Thyroid gland (tissue), 4 donors: ENCODE measurements around the gene WDFY1. TPM values are rescaled to one million over a fixed set of nuclear protein-coding genes. Genes with fewer than 3 reads are reported as not detected.

ENCODE experiments used
- DNase-seq, 2 donors: peaks; one replicate each; pipeline ENCODE4 v3.0.0-alpha.2; 2019
- H3K27ac ChIP-seq, 3 donors: fragments of 200-600 bp; sonication (generic); 1 replicate in 2 of 3; 2 replicates in 1 of 3; pipeline ENCODE4 v1.5.1; 2016 to 2019; ENCODE audit warnings: mild to moderate bottlenecking in 1 of 3, moderate library complexity in 1 of 3
- H3K27me3 ChIP-seq: fragments of 200-600 bp; sonication (generic); one replicate; pipeline ENCODE4 v1.5.1; 2019
- H3K36me3 ChIP-seq, 2 donors: fragments of 200-600 bp; sonication (generic); one replicate each; pipeline ENCODE4 v1.5.1; 2016 to 2019
- H3K4me1 ChIP-seq, 2 donors: fragments of 200-600 bp; sonication (generic); one replicate each; pipeline ENCODE4 v1.5.1; 2017 to 2019
- H3K4me3 ChIP-seq, 3 donors: fragments of 200-600 bp; sonication (generic); replicated peaks in 1 of 3; 1 replicate in 2 of 3; 2 replicates in 1 of 3; pipeline ENCODE4 v1.5.1; 2016; ENCODE audit warnings: mild to moderate bottlenecking in 1 of 3
- H3K9me3 ChIP-seq: fragments of 200-600 bp; sonication (generic); one replicate; pipeline ENCODE4 v1.5.1; 2017
- POLR2A ChIP-seq, 2 donors: fragments of 450-650 bp; IDR thresholded peaks; one replicate each; pipeline ENCODE4 v1.6.1; 2017; ENCODE audit warnings: antibody characterized with exemption in 2 of 2, mild to moderate bottlenecking in 2 of 2, moderate library complexity in 1 of 2
- WGBS, 2 donors: methylation state at CpG; one replicate each; pipeline ENCODE4 v1.1.5; 2017; 5-methylcytosine and 5-hydroxymethylcytosine counted together
- intact Hi-C: fragments of 100-400 bp; cut with DNase I; formaldehyde crosslinking; loops from one replicate; pipeline ENCODE4 v1.15.1; 2023
- total RNA-seq, 4 donors: library from RNA; depleted of rRNA; stranded (reverse); fragments of >200 nt; gene quantifications; one replicate each; pipeline ENCODE4 v1.2.3, GENCODE V29; 2016
- TF ChIP-seq, protein P1 (sequence below), 6 experiments: fragments of 200-600 bp in 3 of 6; fragments of 450-650 bp in 3 of 6; sonication (generic) in 3 of 6; IDR thresholded peaks; one replicate each; pipeline ENCODE4 v1.5.1; 2016 to 2019; ENCODE audit warnings: antibody characterized with exemption in 6 of 6, mild to moderate bottlenecking in 2 of 6, inconsistent platforms in 1 of 6, moderate library complexity in 1 of 6

Gene WDFY1, protein sequence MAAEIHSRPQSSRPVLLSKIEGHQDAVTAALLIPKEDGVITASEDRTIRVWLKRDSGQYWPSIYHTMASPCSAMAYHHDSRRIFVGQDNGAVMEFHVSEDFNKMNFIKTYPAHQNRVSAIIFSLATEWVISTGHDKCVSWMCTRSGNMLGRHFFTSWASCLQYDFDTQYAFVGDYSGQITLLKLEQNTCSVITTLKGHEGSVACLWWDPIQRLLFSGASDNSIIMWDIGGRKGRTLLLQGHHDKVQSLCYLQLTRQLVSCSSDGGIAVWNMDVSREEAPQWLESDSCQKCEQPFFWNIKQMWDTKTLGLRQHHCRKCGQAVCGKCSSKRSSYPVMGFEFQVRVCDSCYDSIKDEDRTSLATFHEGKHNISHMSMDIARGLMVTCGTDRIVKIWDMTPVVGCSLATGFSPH
- 10 to 100 TPM; 49.4 to 87.7 (median 59.6) TPM for total RNA-seq

DNA sequence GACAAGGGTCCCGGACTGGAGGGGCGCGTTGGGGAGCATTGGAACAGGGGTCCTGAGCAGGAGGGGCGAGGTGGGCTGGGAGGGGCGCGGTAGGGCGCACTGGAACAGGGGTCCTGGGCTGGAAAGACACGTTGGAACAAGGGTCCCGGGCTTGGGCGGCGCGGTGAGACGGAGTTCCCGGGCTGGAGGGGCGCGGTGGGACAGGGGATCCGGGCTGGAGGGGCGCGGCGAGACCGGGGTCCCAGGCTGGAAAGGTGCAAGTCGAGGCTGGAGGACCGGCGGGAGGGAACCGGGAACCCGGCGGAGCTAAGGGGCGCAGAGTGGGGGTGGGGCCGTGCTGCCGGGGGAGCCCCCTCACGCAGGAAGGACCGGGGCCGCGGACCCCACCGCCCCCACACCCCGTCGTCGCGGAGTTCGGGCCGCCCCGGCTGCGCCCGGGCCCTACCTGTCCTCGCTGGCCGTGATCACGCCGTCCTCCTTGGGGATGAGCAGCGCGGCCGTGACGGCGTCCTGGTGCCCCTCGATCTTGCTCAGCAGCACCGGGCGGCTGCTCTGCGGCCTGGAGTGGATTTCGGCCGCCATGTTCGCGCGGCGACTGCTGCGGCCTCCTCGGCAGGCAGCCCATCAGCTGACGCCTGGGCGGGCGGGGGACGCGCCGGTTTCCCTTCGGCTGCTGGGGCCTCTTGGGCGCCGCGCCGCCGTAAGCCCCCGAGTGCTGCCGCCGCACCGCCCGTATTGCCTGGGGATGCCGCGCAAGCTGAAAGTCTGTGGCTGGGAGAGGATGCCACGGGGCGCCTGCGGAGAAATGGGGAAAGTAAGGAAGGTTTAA is at the start of gene WDFY1:
Gene WDFY1, minus strand, starts transcription at position 633 of the 829 bp plus-strand sequence. Its CDS starts 51 bp downstream, at position 582.
- peak; percentile 87 to 91 for DNase-seq
- Histone ChIP-seq H3K27me3 (no peaks in the 10 kb centered on the region), H3K36me3 (no peaks in the 10 kb centered on the region), H3K27ac (peak within 1 kb of the TSS; percentile 87 to 98 (median 95)), H3K9me3 (no peaks in the 10 kb centered on the region), H3K4me3 (peak within 1 kb of the TSS; percentile 91 to 96 (median 95)), H3K4me1 (peaks cover 12 to 37% of the 10 kb centered on the region in 2 donors)
- intact Hi-C loops, result no loop called here
- TF ChIP-seq, protein P1, sequence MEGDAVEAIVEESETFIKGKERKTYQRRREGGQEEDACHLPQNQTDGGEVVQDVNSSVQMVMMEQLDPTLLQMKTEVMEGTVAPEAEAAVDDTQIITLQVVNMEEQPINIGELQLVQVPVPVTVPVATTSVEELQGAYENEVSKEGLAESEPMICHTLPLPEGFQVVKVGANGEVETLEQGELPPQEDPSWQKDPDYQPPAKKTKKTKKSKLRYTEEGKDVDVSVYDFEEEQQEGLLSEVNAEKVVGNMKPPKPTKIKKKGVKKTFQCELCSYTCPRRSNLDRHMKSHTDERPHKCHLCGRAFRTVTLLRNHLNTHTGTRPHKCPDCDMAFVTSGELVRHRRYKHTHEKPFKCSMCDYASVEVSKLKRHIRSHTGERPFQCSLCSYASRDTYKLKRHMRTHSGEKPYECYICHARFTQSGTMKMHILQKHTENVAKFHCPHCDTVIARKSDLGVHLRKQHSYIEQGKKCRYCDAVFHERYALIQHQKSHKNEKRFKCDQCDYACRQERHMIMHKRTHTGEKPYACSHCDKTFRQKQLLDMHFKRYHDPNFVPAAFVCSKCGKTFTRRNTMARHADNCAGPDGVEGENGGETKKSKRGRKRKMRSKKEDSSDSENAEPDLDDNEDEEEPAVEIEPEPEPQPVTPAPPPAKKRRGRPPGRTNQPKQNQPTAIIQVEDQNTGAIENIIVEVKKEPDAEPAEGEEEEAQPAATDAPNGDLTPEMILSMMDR (IDR thresholded peaks at IDR 0.05), result peak in 1 of 6 experiments; percentile 5
- peak; percentile 20 to 90 for TF ChIP-seq POLR2A (IDR thresholded peaks at IDR 0.05)
- 1% methylated on average over 40 to 46 of the region's 87 CpGs for WGBS, 2 donors

DNA sequence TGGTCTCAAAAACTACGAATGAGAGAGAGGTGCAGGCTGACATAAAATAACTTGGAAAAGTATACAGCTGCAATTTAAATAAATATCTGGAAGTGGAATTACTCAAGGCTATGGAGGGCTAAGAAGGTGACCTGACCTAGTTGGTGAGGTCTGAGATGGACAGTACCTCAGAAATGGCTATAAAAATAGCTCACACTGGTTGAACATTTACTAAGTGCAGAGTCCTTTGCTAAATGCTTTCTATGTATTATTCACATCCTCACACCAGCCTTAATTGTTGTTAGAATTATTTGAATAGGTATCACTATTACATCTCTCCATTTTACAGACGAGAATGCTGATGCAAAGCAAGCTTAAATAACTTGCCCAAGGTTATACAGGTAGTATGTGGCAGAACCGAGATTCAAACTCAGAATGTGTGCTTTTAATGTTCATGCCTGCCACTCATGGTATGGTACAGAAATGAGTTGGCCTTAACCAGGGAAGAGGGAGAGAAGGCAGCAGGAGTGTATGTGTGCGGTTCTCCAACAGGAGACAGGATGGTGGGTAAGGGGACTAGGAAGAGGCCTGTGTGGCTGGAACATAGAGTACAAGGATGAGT is 49.5 kb upstream of the WDFY1 start:
- WGBS, 2 donors, result 90 to 93% methylated on average over 4 of the region's 4 CpGs
- no peak for DNase-seq
- Histone ChIP-seq H3K4me1 (peaks cover 0 to 6% of the 10 kb centered on the region in 2 donors), H3K36me3 (no peaks in the 10 kb centered on the region), H3K27me3 (no peaks in the 10 kb centered on the region), H3K9me3 (no peaks in the 10 kb centered on the region), H3K4me3 (no peak overlapping the region), H3K27ac (no peak overlapping the region)
- TF ChIP-seq, protein P1 (IDR thresholded peaks at IDR 0.05), result no peak
- TF ChIP-seq POLR2A (IDR thresholded peaks at IDR 0.05), result no peak
- intact Hi-C loops, result loop anchor here (5.0 kb wide), 1 partner anchor 288 kb away; no protein-coding TSS in a partner anchor

DNA sequence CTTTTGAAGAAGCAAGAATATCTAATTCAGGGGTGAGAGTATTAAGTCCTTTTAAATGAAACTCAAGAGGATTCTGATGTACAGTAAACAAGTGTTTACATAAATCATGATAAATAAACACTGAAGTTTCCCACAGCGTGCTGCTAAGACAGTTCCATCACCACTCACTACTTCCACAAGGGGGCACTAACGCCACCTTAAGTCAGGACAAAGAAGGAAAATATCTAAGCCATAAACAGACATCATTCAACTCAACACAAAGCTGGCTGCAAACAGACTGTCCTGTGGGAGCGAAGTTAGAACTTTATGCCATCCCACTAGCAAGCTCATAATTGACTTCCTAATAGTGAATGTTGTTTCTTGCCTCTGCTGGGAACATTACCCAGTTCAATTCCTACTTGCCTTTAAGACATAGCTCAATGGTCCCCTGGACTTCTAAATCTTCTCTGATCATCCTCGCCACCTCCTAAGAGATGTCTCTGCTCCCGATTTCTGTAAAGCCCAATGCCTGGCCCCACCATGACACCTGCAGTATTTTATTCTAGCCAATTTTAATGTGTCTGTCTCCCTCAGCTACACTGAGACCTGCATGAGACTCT is 48.6 kb upstream of the WDFY1 start:
- Histone ChIP-seq H3K9me3 (no peaks in the 10 kb centered on the region), H3K4me3 (no peak overlapping the region), H3K4me1 (peaks cover 0 to 6% of the 10 kb centered on the region in 2 donors), H3K27me3 (no peaks in the 10 kb centered on the region), H3K27ac (no peak overlapping the region), H3K36me3 (no peaks in the 10 kb centered on the region)
- TF ChIP-seq POLR2A (IDR thresholded peaks at IDR 0.05), result no peak
- TF ChIP-seq, protein P1 (IDR thresholded peaks at IDR 0.05), result peak; percentile 31 to 81 (median 74)
- peak; percentile 63 to 67 for DNase-seq
- WGBS, 2 donors, result 33 to 34% methylated on average over 5 of the region's 5 CpGs
- intact Hi-C loops, result no loop called here

DNA sequence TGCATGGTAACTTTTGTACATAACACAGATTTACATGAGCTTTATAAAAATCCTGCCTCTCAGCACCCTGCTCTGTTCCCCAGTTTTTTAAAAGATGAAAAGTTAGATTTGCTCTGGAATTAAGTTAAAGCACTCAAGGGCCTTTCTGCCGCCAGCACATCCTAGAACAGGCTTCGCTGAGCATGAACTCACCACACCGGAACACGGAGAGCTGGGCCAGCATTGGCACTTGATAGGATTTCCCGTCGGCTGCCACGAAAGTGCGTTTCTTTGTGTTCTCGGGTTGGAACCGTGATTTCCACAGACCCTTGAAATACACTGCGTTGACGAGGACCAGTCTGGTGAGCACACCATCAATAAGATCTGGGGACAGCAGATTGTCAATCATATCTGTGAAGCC is 46.5 kb upstream of the WDFY1 start:
- H3K27ac ChIP-seq, result peak overlapping the region; percentile 53 to 69 (median 67)
- no peak overlapping the region for H3K4me3 ChIP-seq
- no peaks in the 10 kb centered on the region for H3K9me3 ChIP-seq
- peaks cover 0 to 6% of the 10 kb centered on the region in 2 donors for H3K4me1 ChIP-seq
- WGBS, 2 donors, result 25 to 56% methylated on average over 12 of the region's 12 CpGs
- peak; percentile 87 to 88 for DNase-seq
- no peaks in the 10 kb centered on the region for H3K36me3 ChIP-seq
- TF ChIP-seq, protein P1 (IDR thresholded peaks at IDR 0.05), result no peak
- TF ChIP-seq POLR2A (IDR thresholded peaks at IDR 0.05), result no peak
- no peaks in the 10 kb centered on the region for H3K27me3 ChIP-seq
- intact Hi-C loops, result no loop called here
